Activated T-cell treated with anti-CD3 and anti-CD28 coated beads for 24 hours (primary cell): ENCODE measurements around the gene YOD1.

Source experiments
- DNase-seq: peaks from one replicate; pipeline ENCODE4 v3.0.0-alpha.2; 2020; ENCODE audit warnings: low read depth

YOD1 gene

GRCh38 chr1:207025146-207025880 is 25.7 kb downstream of the YOD1 start:
- no peak for DNase-seq

- DNase-seq: no peak
These were observed 26.5 kb downstream of the YOD1 start for GRCh38 chr1:207024202-207025145.

- no peak for DNase-seq
These were observed 27.9 kb downstream of the YOD1 start for GRCh38 chr1:207022996-207023679.

- DNase-seq: no peak
These were observed 29.0 kb downstream of the YOD1 start for GRCh38 chr1:207021876-207022596.

GRCh38 chr1:207021139-207021861 is 29.7 kb downstream of the YOD1 start:
- DNase-seq: no peak

GRCh38 chr1:207020709-207021107 is 30.3 kb downstream of the YOD1 start:
- no peak for DNase-seq

- DNase-seq: no peak
These were observed 30.8 kb downstream of the YOD1 start for GRCh38 chr1:207020065-207020708.

- DNase-seq: no peak
These were observed 31.3 kb downstream of the YOD1 start for GRCh38 chr1:207019661-207020060.

- no peak for DNase-seq
These were observed 31.8 kb downstream of the YOD1 start for GRCh38 chr1:207019161-207019560.

- DNase-seq: no peak
These were observed 32.3 kb downstream of the YOD1 start for GRCh38 chr1:207018707-207019106.

GRCh38 chr1:207017615-207018559 is 33.1 kb downstream of the YOD1 start:
- no peak for DNase-seq

GRCh38 chr1:207015791-207016190 is 35.2 kb downstream of the YOD1 start:
- no peak for DNase-seq

- no peak for DNase-seq
These were observed 36.3 kb downstream of the YOD1 start for GRCh38 chr1:207014728-207015127.

GRCh38 chr1:207013321-207014085 is 37.5 kb downstream of the YOD1 start:
- no peak for DNase-seq

GRCh38 chr1:207010726-207011125 is 40.3 kb downstream of the YOD1 start:
- no peak for DNase-seq

- no peak for DNase-seq
These were observed 41.1 kb downstream of the YOD1 start for GRCh38 chr1:207009945-207010344.

- DNase-seq: no peak
These were observed 41.7 kb downstream of the YOD1 start for GRCh38 chr1:207009182-207009850.

- no peak for DNase-seq
These were observed 43.5 kb downstream of the YOD1 start for GRCh38 chr1:207007352-207008033.
